PFSK-1 (cell line): ENCODE measurements around the gene IL7R.

Experiments used
- POLR2AphosphoS5 ChIP-seq: IDR thresholded peaks from 2 replicates; pipeline ENCODE4 v1.6.1; 2012; ENCODE audit warnings: low read depth, mild to moderate bottlenecking, control low read depth, low read length, moderate library complexity
- SIN3A ChIP-seq: IDR thresholded peaks from 2 replicates; pipeline ENCODE4 v1.6.1; 2012; ENCODE audit warnings: mild to moderate bottlenecking, low read length, moderate library complexity, borderline replicate concordance; ENCODE audit not compliant: insufficient read depth
- TAF1 ChIP-seq: IDR thresholded peaks from 2 replicates; pipeline ENCODE4 v1.6.1; 2012; ENCODE audit warnings: low read length, control low read depth, borderline replicate concordance; ENCODE audit not compliant: insufficient read depth

DNA sequence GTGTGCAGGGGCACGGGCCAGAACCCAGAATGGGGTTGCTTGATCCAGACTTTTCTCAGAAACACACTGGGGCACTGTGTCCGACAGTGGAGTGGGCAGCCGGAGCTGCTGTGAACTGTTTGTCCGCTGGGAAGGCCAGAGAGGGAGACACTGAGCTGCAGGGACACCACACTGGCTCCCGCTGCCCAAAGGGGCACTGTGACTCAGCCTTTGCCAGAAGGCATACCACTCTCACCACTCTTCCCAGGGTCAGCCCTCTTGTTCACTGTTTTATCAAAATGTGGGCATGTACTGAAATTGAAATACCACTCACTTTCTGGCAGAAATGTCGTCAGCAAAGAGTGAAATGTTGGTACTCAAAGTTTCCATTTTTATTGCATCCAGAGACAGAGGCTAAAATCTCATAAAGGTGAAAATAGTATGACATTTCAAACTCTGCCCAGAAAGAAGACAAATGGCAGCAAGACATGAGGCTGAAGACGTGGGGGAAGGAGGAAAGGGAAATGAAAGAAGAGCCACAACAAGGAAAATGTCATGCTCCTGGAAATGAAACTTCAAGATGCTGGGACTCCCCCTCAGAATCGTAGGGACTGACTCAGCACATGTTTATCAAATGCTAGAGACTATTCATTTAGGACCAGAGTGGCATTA, 4.5 kb upstream of the IL7R start:
- TF ChIP-seq POLR2AphosphoS5 (no peak), SIN3A (no peak), TAF1 (no peak)
